Measurements from ENCODE around the gene TEN1.
"Not testable (repeated sequence)": the region's sequence is repeated elsewhere in the genome, so short reads cannot be mapped to it uniquely, and the experiment has no call there.

Gene TEN1

GRCh38 chr17:75978938-75979704 is at the start of gene TEN1, which contains the start of gene ACOX1:
TSS of gene TEN1 (plus strand) at chr17:75979240. CDS start at chr17:75986193, 6,953 bp downstream.
TSS of gene ACOX1 (minus strand) at chr17:75979166. CDS start at chr17:75979073, 93 bp downstream.
- DNase-seq (ENCODE audit: low spot score), result peak; percentile 93

- DNase-seq (ENCODE audit: low spot score), result no peak
Measured at GRCh38 chr17:75931062-75931461, 48.0 kb upstream of the TEN1 start.

- no peak for DNase-seq (ENCODE audit: low spot score)
Measured at GRCh38 chr17:75932852-75933251, 46.2 kb upstream of the TEN1 start.

GRCh38 chr17:75933808-75934207 is 45.2 kb upstream of the TEN1 start:
- no peak for DNase-seq (ENCODE audit: low spot score)

GRCh38 chr17:75937652-75938051 is 41.4 kb upstream of the TEN1 start:
- no peak for DNase-seq (ENCODE audit: low spot score)

GRCh38 chr17:75940727-75941441 is 38.2 kb upstream of the TEN1 start, which contains the start of gene FBF1:
TSS of gene FBF1 (minus strand) at chr17:75941042. CDS start at chr17:75938149, 2,893 bp downstream.
- peak; percentile 100 for DNase-seq (ENCODE audit: low spot score)

GRCh38 chr17:75941442-75941819 is 37.6 kb upstream of the TEN1 start:
- no peak for DNase-seq (ENCODE audit: low spot score)

- DNase-seq (ENCODE audit: low spot score), result no peak
Measured at GRCh38 chr17:75942473-75942872, 36.6 kb upstream of the TEN1 start.

- no peak for DNase-seq (ENCODE audit: low spot score)
Measured at GRCh38 chr17:75943491-75943890, 35.5 kb upstream of the TEN1 start.

GRCh38 chr17:75945211-75945610 is 33.8 kb upstream of the TEN1 start:
- no peak for DNase-seq (ENCODE audit: low spot score)

- no peak for DNase-seq (ENCODE audit: low spot score)
Measured at GRCh38 chr17:75950421-75950820, 28.6 kb upstream of the TEN1 start.

- no peak for DNase-seq (ENCODE audit: low spot score)
Measured at GRCh38 chr17:75950855-75951554, 28.0 kb upstream of the TEN1 start.

- peak; percentile 50 for DNase-seq (ENCODE audit: low spot score)
Measured at GRCh38 chr17:75959051-75959838, 19.8 kb upstream of the TEN1 start.

- no peak for DNase-seq (ENCODE audit: low spot score)
Measured at GRCh38 chr17:75959839-75960511, 19.1 kb upstream of the TEN1 start.

- no peak for DNase-seq (ENCODE audit: low spot score)
Measured at GRCh38 chr17:75965468-75965867, 13.6 kb upstream of the TEN1 start.

GRCh38 chr17:75969044-75969443 is 10.0 kb upstream of the TEN1 start:
- DNase-seq (ENCODE audit: low spot score), result not testable (repeated sequence)

- DNase-seq (ENCODE audit: low spot score), result no peak
Measured at GRCh38 chr17:75970011-75970523, 9.0 kb upstream of the TEN1 start.

- DNase-seq (ENCODE audit: low spot score), result no peak
Measured at GRCh38 chr17:75970626-75971025, 8.4 kb upstream of the TEN1 start.

- not testable (repeated sequence) for DNase-seq (ENCODE audit: low spot score)
Measured at GRCh38 chr17:75975187-75975586, 3.9 kb upstream of the TEN1 start.

- DNase-seq (ENCODE audit: low spot score), result no peak
Measured at GRCh38 chr17:75975757-75976174, 3.3 kb upstream of the TEN1 start.
